Cardiac septum (tissue), 1 donor: ENCODE measurements around the gene KREMEN2. TPM values are rescaled to one million over a fixed set of nuclear protein-coding genes. Genes with fewer than 3 reads are reported as not detected.
"Not testable (repeated sequence)": the region's sequence is repeated elsewhere in the genome, so short reads cannot be mapped to it uniquely, and the experiment has no call there.

Experiments used
- DNase-seq: peaks from one replicate; pipeline ENCODE4 v3.0.0-alpha.2; 2020; ENCODE audit warnings: low spot score
- intact Hi-C: fragments of 100-400 bp; cut with DNase I; formaldehyde crosslinking; loops from one replicate; pipeline ENCODE4 v1.14.0; 2022
- total RNA-seq: library from RNA; stranded (reverse); fragmentation: NEBNext Ultra II Directional; extraction: Animal tissue kit (Norgen Biotek cat#: 25700); gene quantifications from one replicate; pipeline ENCODE4 v1.2.1, GENCODE V29; 2021
- donor health status: DM: no; HTN: no; CAD: no.

KREMEN2 gene
- total RNA-seq, 1 donor from 2014 or later: not detected

DNA sequence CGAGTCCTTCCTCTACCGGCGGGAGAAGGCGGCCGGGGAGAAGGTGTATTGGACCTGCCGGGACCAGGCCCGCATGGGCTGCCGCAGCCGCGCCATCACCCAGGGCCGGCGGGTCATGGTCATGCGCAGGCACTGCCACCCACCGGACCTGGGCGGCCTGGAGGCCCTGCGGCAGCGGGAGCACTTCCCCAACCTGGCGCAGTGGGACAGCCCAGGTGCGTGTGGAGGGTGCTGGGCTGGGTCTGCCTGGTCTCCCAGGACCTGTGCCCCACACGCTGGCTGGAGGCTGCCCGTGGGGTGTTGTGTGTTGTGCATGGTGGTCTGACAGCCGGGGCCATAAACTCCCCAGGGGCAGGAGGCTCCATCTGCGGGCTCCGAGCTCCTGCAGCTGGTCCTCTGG, 26.9 kb upstream of the KREMEN2 start:
- intact Hi-C loops: no loop called here
- DNase-seq: no peak

- intact Hi-C loops: no loop called here
These were observed 25.9 kb upstream of the KREMEN2 start for GRCh38 chr16:2938206-2938605.

DNA sequence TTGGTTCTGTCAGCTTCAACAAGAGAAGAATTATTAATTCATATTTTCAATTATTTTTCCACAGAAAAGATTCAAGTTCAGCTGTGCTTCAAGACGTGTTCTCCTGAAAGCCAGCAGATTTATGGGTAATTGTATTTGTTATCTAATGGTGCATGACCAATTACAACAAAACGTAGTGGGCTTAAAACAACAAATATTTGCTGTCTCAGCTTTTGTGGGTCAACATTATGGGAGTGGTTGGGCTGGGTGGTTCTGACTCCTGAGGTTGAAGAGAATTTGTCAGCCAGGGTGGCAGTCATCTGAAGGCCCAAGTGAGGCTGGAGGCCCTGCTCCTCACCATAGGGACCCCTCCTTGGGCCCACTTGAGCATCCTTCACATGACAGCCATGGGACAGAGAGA, 24.1 kb upstream of the KREMEN2 start:
- no peak for DNase-seq
- intact Hi-C loops: no loop called here

More at GRCh38 chr16:2938206-2938605, 25.9 kb upstream of the KREMEN2 start:
- no peak for DNase-seq

- DNase-seq: no peak
- intact Hi-C loops: no loop called here
These were observed 22.0 kb upstream of the KREMEN2 start for GRCh38 chr16:2942045-2942444.

DNA sequence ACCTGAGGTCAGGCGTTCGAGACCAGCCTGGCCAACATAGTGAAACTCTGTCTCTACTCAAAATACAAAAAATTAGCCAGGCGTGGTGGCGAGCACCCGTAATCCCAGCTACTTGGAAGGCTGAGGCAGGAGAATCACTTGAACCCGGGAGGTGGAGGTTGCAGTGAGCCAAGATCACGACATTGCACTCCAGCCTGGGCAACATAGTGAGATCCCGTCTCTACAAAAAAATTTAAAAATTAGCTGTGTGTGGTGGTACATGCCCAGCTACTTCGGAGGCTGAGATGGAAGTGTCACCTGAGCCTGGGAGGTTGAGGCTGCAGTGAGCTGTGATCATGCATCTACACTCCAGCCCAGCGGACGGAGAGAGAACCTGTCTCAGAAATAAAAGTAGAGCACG, 20.4 kb upstream of the KREMEN2 start:
- DNase-seq, intact Hi-C loops: not testable (repeated sequence)

- DNase-seq: no peak
- intact Hi-C loops: no loop called here
These were observed 17.4 kb upstream of the KREMEN2 start for GRCh38 chr16:2946649-2947048.

GRCh38 chr16:2948807-2949704, 15.0 kb upstream of the KREMEN2 start:
- no peak for DNase-seq
- intact Hi-C loops: no loop called here

GRCh38 chr16:2949705-2950352, 14.2 kb upstream of the KREMEN2 start:
- intact Hi-C loops: no loop called here

DNA sequence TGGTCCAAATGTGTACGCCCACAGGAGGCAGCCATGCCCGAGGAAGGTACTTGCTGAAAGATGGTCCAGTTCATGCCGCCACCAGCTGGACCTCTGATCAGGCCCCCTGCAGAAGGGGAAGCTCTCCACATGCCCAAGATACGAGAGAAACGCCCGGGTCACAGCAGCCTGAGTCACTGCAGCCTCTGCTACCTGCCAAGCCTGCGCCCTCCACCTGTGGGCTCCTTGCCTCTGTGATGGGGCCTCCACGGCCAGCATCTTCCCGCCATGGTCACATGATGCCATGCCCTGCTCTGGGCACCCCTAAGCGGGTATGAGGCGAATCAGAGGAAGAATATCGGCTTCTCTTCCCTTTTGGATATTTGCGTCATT, 13.7 kb upstream of the KREMEN2 start:
- intact Hi-C loops: no loop called here
- DNase-seq: no peak

More at GRCh38 chr16:2949705-2950352, 14.2 kb upstream of the KREMEN2 start:
- DNase-seq: no peak

DNA sequence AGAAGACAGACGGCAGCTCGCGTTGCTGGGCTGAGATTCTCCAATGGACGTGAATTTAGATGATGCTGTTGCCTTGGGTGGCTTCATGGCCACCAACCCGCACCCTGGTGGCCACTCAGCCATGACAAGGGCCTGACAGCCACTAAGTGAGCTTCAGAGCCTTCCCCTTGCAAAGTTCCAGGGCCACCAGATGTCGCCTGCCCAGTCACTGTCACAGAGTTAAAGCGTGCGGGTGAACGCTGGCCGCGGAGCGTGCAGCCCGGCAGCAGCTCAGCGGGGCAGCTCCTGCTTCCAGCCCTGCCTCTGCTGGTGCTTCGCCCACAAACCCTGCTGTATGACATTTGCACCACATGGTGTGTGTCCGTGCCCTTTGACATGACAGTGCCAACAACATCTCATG, 13.3 kb upstream of the KREMEN2 start:
- no peak for DNase-seq
- intact Hi-C loops: no loop called here

- DNase-seq: no peak
- intact Hi-C loops: no loop called here
These were observed 11.4 kb upstream of the KREMEN2 start for GRCh38 chr16:2952679-2953078.

DNA sequence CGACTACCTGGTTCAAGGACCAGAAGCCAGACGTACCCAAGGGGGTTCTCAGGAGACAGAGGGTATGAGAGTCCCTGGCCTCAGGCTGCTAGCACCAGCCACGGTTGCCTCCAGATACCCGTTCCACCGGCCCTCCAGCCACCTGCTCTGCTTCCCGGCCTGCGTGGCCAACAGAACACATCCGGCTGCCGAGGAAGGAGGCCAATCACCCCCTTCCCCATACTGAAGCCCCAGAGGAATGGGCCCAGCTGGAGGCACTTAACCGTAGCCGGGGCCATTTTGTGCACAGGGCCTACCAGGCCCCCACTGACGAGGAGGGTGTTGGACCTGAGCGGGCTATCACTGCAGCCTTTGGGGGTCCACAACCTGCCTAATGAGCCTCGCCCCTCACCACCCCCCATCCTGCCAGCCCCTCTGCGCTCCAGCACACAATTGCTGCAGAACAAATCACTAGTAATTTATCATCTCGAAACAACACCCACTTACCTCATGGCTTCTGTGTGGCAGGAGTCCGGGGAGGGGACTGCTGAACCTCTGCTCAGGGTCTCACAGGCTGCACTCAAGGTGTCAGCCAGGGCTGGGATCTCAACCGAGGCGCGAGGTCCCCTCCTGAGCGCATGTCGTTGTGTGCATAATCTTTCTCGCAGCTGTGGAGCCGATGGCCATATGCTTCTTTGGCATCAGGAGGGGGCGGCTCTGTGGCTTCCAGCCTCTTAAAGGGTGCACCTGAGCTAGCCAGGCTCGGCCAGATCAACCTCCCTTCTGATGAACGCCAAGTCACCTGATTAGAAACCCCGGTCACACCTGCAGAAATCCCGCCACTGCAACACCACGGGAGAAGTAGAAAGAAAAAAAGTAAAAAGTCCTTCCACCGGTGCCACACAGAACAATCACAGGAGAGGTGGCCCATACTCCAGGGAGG, 10.1 kb upstream of the KREMEN2 start:
- DNase-seq: no peak
- intact Hi-C loops: no loop called here

GRCh38 chr16:2954656-2955381, 9.3 kb upstream of the KREMEN2 start:
- DNase-seq: no peak

DNA sequence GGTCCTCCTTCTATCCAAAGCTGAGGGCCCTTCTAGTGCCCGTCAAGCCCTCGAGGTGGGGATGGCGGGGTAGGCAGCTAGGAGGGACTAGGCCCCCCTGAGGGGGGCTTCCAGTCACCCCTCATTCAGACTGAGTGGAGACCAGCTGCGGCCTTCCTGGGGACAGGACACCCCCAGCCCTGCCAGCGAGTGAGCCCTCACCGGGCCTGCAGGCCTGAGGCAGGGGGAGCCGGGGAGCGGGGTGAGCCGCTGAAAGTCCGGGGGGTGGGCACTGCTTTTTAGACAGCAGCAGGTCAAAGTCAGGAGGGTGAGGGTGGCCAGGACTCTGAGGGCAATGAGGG, 8.7 kb upstream of the KREMEN2 start:
- intact Hi-C loops: no loop called here

More at GRCh38 chr16:2954656-2955381, 9.3 kb upstream of the KREMEN2 start:
- intact Hi-C loops: no loop called here

GRCh38 chr16:2955779-2956578, 8.1 kb upstream of the KREMEN2 start:
- no peak for DNase-seq
- intact Hi-C loops: no loop called here

More for the DNA sequence above, 8.7 kb upstream of the KREMEN2 start:
- no peak for DNase-seq

- DNase-seq: no peak
- intact Hi-C loops: no loop called here
These were observed 7.5 kb upstream of the KREMEN2 start for GRCh38 chr16:2956579-2956956.

- no peak for DNase-seq
- intact Hi-C loops: no loop called here
These were observed 4.9 kb upstream of the KREMEN2 start for GRCh38 chr16:2959206-2959605.

- DNase-seq: no peak
- intact Hi-C loops: no loop called here
These were observed 3.7 kb upstream of the KREMEN2 start for GRCh38 chr16:2960183-2961010.
